LHCN-M2 (cell line): ENCODE measurements around the gene FITM2. TPM values are rescaled to one million over a fixed set of nuclear protein-coding genes. Genes with fewer than 3 reads are reported as not detected.
"Not testable (repeated sequence)": the region's sequence is repeated elsewhere in the genome, so short reads cannot be mapped to it uniquely, and the experiment has no call there.

ENCODE experiments used
- DNase-seq: peaks from one replicate; pipeline ENCODE4 v3.0.0-alpha.2; 2012; ENCODE audit warnings: low read depth
- polyA plus RNA-seq: library from polyadenylated mRNA; unstranded; fragments of >200 nt; gene quantifications from one replicate; pipeline ENCODE4 v1.2.1, GENCODE V29; 2012; ENCODE audit warnings: missing spikeins
- total RNA-seq: library from RNA; depleted of rRNA; stranded (reverse); fragments of >200 nt; gene quantifications from 2 replicates; pipeline ENCODE4 v1.2.3, GENCODE V29; 2014; rRNA removed

Gene FITM2
- 6.8 and 7.3 TPM in 2 replicates for total RNA-seq
- polyA plus RNA-seq: 7.0 TPM

- DNase-seq: peak; percentile 96
Measured at GRCh38 chr20:44310664-44311639, at the start of gene FITM2. Gene FITM2, minus strand, starts transcription at chr20:44311202. Its CDS starts 54 bp downstream, at chr20:44311148.

GRCh38 chr20:44360221-44360620 lies 49.2 kb upstream of the FITM2 start:
- no peak for DNase-seq

GRCh38 chr20:44358776-44359175 lies 47.8 kb upstream of the FITM2 start:
- DNase-seq: no peak

- peak; percentile 3 for DNase-seq
Measured at GRCh38 chr20:44357555-44358125, 46.6 kb upstream of the FITM2 start.

GRCh38 chr20:44357020-44357419 lies 46.0 kb upstream of the FITM2 start:
- no peak for DNase-seq

GRCh38 chr20:44356353-44356723 lies 45.3 kb upstream of the FITM2 start:
- no peak for DNase-seq

- no peak for DNase-seq
Measured at GRCh38 chr20:44355498-44356352, 44.7 kb upstream of the FITM2 start, which contains the start of gene HNF4A. Gene HNF4A, plus strand, starts transcription at chr20:44355699. Its CDS starts 106 bp downstream, at chr20:44355805.

- no peak for DNase-seq
Measured at GRCh38 chr20:44354979-44355497, 44.0 kb upstream of the FITM2 start.

- no peak for DNase-seq
Measured at GRCh38 chr20:44350567-44350966, 39.6 kb upstream of the FITM2 start.

- no peak for DNase-seq
Measured at GRCh38 chr20:44349349-44349748, 38.3 kb upstream of the FITM2 start.

- DNase-seq: no peak
Measured at GRCh38 chr20:44348168-44348659, 37.2 kb upstream of the FITM2 start.

- not testable (repeated sequence) for DNase-seq
Measured at GRCh38 chr20:44345941-44346340, 34.9 kb upstream of the FITM2 start.

GRCh38 chr20:44345147-44345546 lies 34.1 kb upstream of the FITM2 start:
- DNase-seq: no peak

- no peak for DNase-seq
Measured at GRCh38 chr20:44344723-44345122, 33.7 kb upstream of the FITM2 start.

- DNase-seq: no peak
Measured at GRCh38 chr20:44343162-44343675, 32.2 kb upstream of the FITM2 start.

GRCh38 chr20:44342248-44342647 lies 31.2 kb upstream of the FITM2 start:
- DNase-seq: peak; percentile 17

GRCh38 chr20:44336725-44337380 lies 25.9 kb upstream of the FITM2 start, which contains the start of gene R3HDML:
Gene R3HDML, plus strand, starts transcription at chr20:44337043. Its CDS starts 115 bp downstream, at chr20:44337158.
- DNase-seq: no peak

GRCh38 chr20:44336086-44336485 lies 25.1 kb upstream of the FITM2 start:
- no peak for DNase-seq

- DNase-seq: no peak
Measured at GRCh38 chr20:44335675-44336074, 24.7 kb upstream of the FITM2 start.

- no peak for DNase-seq
Measured at GRCh38 chr20:44334709-44335108, 23.7 kb upstream of the FITM2 start.
